Activated T-helper 2 cell treated with anti-CD3 and anti-CD28 coated beads, Interferon-gamma antibody, Interleukin-2, Interleukin-4, amounts not matched to agents 10 μg/mL and 5 μg/mL and 100 μg/mL, durations not matched to agents 14 hours and 24 hours and 36 hours (primary cell): Measurements from ENCODE around the gene SLC38A6. TPM values are rescaled to one million over a fixed set of nuclear protein-coding genes. Genes with fewer than 3 reads are reported as not detected.

ENCODE experiments used
- DNase-seq: peaks from one replicate; pipeline ENCODE4 v3.0.0; 2021; ENCODE audit warnings: low spot score
- H3K27ac Mint-ChIP-seq: one replicate; pipeline ENCODE4 v1.8.0; 2021; ENCODE audit warnings: mixed read lengths
- H3K27me3 Mint-ChIP-seq: one replicate; pipeline ENCODE4 v1.8.0; 2021; ENCODE audit warnings: low read depth, mixed read lengths
- H3K36me3 Mint-ChIP-seq: one replicate; pipeline ENCODE4 v1.8.0; 2021; ENCODE audit warnings: low read depth, mixed read lengths
- H3K4me1 Mint-ChIP-seq: one replicate; pipeline ENCODE4 v1.8.0; 2021; ENCODE audit warnings: low read depth, mixed read lengths
- H3K4me3 Mint-ChIP-seq: one replicate; pipeline ENCODE4 v1.8.0; 2021; ENCODE audit warnings: low read depth, mild to moderate bottlenecking, moderate library complexity, mixed read lengths
- H3K9me3 Mint-ChIP-seq: one replicate; pipeline ENCODE4 v1.8.0; 2021; ENCODE audit warnings: mixed read lengths
- intact Hi-C: fragments of 100-400 bp; cut with micrococcal nuclease; formaldehyde crosslinking; loops from one replicate; pipeline ENCODE4 v1.15.1; 2023
- total RNA-seq: library from RNA; stranded (reverse); gene quantifications from 2 replicates; pipeline ENCODE4 v1.2.3, GENCODE V29; 2022

SLC38A6 gene
- 4.6 and 5.2 TPM in 2 replicates for total RNA-seq

DNA sequence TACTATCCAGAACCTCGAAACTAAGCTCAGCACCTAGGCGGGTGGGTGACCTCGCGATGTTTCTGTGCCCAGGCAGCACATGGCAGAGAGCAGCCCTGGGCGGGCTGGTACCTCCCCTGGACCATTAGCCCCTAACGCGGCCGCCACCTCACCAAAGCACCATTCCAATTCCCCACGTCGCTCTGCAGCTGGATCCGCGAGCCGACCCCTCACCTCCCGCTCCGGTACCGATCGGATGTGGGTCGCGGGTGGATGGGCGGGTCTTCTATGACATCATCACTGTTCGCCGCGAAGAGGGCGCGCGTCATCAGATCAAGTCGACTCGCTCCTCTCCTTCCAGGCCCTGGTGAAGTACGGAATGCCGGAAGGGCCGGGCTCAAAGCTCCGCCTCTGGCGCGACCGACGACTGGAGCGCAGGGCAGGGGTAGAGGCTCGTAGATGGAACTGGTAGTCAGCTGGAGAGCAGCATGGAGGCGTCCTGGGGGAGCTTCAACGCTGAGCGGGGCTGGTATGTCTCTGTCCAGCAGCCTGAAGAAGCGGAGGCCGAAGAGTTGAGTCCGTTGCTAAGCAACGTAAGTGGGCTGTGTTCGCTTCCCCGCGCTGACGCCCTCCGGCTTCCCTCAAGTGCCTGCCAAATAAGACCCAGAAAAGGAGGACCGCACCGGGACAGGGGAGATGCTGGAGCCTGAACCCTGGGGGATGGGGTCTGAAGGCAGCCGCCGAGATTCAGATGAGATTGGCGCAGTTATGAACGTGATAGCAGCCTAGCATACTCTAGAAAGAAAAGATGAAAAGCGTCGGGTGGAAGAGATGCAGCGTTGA is at the start of gene SLC38A6, which contains the start of gene TRMT5:
TSS of gene SLC38A6 (plus strand) at position 435 of the 822 bp plus-strand sequence. CDS start at position 468, 33 bp downstream.
TSS of gene TRMT5 (minus strand) at position 269 of the 822 bp plus-strand sequence. CDS start at position 163, 106 bp downstream.
- Mint-ChIP-seq H3K4me3 (no peak within 1 kb of the TSS), H3K27ac (no peak within 1 kb of the TSS), H3K9me3 (no peaks in the 10 kb centered on the region), H3K36me3 (peaks cover 28% of the 10 kb centered on the region), H3K27me3 (no peaks in the 10 kb centered on the region), H3K4me1 (peaks cover 28% of the 10 kb centered on the region)
- intact Hi-C loops, result loop anchor here (1.0 to 5.0 kb wide), 3 partner anchors 196 to 258 kb away; no protein-coding TSS in a partner anchor
- peak; percentile 88 for DNase-seq

DNA sequence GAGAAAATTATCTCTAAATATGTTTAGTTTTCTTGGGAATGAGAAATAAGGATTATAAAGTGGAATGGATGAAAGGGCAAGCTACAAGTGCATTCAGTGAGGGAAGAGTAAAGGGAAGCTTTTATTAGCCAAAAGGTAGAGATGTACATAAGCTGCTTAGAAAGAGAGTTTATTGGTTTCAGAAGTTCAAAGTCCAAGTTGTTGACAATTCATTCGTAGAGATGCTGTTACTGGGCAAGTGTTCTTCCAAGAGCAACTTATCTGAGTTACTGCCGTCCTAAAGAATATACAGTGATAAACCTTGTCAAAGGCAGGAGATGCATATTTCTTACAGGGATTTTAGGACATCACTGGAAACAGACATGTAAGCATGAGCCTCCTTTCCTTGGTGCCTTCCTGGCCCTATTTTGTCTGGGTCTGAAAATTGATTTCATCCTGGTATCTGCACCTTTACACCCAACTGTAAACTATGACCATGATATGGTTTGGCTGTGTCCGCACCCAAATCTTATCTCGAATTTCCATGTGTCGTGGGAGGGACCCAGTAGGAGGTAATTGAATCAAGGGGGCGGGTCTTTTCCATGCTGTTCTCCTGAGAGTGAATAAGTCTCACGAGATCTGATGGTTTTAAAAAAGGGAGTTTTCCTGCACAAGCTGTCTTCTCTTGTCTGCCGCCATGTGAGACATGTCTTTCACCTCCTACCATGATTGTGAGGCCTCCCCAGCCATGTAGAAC is 47.0 kb upstream of the SLC38A6 start:
- no peaks in the 10 kb centered on the region for H3K9me3 Mint-ChIP-seq
- H3K4me1 Mint-ChIP-seq, result no peaks in the 10 kb centered on the region
- no peaks in the 10 kb centered on the region for H3K27me3 Mint-ChIP-seq
- no peak for DNase-seq
- no peak overlapping the region for H3K27ac Mint-ChIP-seq
- no peak overlapping the region for H3K4me3 Mint-ChIP-seq
- H3K36me3 Mint-ChIP-seq, result peaks cover 2% of the 10 kb centered on the region
- intact Hi-C loops, result no loop called here

DNA sequence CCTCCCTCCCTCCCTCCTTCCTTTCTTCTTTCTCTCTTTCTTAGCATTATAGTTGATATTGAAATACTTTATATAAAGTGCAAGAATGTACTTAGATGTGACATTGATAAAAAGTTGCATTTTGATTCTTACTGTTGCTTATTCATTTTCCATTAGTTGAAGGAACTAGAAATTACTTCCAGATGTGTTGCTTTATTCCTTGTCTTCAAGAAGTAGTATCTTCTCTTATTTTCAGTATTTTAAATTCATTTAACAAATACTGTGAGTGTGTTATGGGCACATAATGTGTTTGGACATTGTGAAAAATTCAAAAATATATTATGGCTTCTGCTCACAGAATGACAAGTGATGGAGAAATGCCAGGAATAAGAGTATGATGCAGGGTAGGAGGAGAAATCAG is 45.7 kb upstream of the SLC38A6 start:
- H3K4me3 Mint-ChIP-seq, result no peak overlapping the region

DNA sequence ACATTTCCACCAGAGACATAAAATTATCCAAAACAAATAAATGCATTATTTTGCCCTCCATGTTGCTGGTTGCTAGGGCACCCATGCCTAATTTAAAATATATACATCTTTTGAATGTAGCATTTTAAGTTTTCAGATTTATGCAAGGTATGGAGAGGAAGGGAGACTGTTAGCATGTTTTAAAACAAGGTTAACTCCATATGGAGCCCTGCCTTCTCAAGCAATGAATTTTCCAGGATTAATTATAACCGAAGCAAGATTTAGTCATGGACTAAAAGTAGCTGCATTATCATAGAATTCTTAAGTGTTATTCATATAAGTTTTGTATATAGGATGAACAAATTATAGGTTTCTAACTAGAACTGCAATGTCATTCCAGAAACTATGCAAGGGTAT is 37.4 kb upstream of the SLC38A6 start:
- H3K36me3 Mint-ChIP-seq, result peaks cover 20% of the 10 kb centered on the region
- intact Hi-C loops, result no loop called here

More for the DNA sequence above, 45.7 kb upstream of the SLC38A6 start:
- Mint-ChIP-seq H3K27ac (no peak overlapping the region), H3K27me3 (no peaks in the 10 kb centered on the region), H3K9me3 (no peaks in the 10 kb centered on the region), H3K4me1 (no peaks in the 10 kb centered on the region), H3K36me3 (peaks cover 6% of the 10 kb centered on the region)
- no peak for DNase-seq
- intact Hi-C loops, result no loop called here

DNA sequence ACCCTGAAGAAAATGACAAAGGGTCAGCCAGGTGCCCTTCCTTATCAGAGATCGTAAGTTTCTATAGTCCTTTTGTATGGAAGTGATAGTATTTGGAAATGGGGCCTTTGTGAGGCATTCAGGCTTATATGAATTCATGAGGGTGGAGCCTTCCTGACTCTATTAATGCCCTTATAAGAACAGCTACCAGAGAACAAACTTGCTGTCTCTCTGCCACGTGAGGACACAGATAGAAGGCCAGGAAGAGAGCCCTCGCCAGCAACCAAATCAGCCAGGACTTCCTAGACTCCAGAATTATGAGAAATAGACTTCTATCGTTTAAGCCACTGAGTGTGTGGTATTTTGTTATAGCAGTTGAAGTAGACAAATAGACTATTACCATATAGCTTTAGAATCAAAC is 36.8 kb upstream of the SLC38A6 start:
- Mint-ChIP-seq H3K27ac (no peak overlapping the region), H3K27me3 (no peaks in the 10 kb centered on the region), H3K4me3 (no peak overlapping the region), H3K9me3 (no peaks in the 10 kb centered on the region), H3K4me1 (peaks cover 13% of the 10 kb centered on the region), H3K36me3 (peaks cover 18% of the 10 kb centered on the region)
- intact Hi-C loops, result no loop called here
- DNase-seq, result no peak

More for the DNA sequence above, 37.4 kb upstream of the SLC38A6 start:
- no peaks in the 10 kb centered on the region for H3K27me3 Mint-ChIP-seq
- H3K27ac Mint-ChIP-seq, result no peak overlapping the region
- no peak overlapping the region for H3K4me3 Mint-ChIP-seq
- DNase-seq, result no peak
- no peaks in the 10 kb centered on the region for H3K9me3 Mint-ChIP-seq
- H3K4me1 Mint-ChIP-seq, result peaks cover 13% of the 10 kb centered on the region

DNA sequence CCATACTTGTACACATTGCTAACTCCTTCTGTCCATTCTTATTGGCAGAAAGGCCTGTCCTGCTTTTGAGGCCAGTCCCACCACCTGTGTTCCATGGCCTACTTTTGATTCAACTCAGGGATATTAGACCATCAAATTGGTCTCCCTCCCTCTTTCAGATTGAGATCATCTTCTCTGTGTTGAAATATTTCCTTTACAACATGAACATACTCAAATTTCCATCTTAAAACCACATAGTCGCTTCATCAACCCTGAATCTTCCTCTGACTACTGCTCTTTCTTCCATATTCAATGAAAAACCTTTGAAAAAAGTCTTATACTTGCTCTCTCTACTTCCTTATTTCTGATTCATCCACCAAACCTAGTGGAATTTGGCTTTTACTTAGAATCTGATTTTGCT is 35.1 kb upstream of the SLC38A6 start:
- H3K4me3 Mint-ChIP-seq, result no peak overlapping the region
- H3K27me3 Mint-ChIP-seq, result no peaks in the 10 kb centered on the region
- no peak for DNase-seq
- peaks cover 13% of the 10 kb centered on the region for H3K4me1 Mint-ChIP-seq
- H3K9me3 Mint-ChIP-seq, result no peaks in the 10 kb centered on the region
- peak overlapping the region; percentile 67 for H3K27ac Mint-ChIP-seq
- intact Hi-C loops, result loop anchor here (1.0 to 5.0 kb wide), 5 partner anchors 10 to 194 kb away; no protein-coding TSS in a partner anchor
- peaks cover 16% of the 10 kb centered on the region for H3K36me3 Mint-ChIP-seq

DNA sequence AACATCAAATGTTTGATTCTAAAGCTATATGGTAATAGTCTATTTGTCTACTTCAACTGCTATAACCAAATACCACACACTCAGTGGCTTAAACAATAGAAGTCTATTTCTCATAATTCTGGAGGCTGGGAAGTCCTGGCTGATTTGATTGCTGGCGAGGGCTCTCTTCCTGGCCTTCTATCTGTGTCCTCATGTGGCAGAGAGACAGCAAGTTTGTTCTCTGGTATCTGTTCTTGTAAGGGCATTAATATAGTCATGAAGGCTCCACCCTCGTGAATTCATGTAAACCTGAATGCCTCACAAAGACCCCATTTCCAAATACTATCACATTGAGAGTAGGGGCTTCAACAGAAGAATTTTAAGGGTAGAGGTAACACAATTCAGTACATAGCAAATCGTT is 34.3 kb upstream of the SLC38A6 start:
- intact Hi-C loops, result loop anchor here (1.0 to 5.0 kb wide), 5 partner anchors 10 to 194 kb away; no protein-coding TSS in a partner anchor
- Mint-ChIP-seq H3K36me3 (peaks cover 16% of the 10 kb centered on the region), H3K4me1 (peaks cover 13% of the 10 kb centered on the region), H3K27me3 (no peaks in the 10 kb centered on the region), H3K9me3 (no peaks in the 10 kb centered on the region), H3K4me3 (no peak overlapping the region), H3K27ac (no peak overlapping the region)
- DNase-seq, result no peak

DNA sequence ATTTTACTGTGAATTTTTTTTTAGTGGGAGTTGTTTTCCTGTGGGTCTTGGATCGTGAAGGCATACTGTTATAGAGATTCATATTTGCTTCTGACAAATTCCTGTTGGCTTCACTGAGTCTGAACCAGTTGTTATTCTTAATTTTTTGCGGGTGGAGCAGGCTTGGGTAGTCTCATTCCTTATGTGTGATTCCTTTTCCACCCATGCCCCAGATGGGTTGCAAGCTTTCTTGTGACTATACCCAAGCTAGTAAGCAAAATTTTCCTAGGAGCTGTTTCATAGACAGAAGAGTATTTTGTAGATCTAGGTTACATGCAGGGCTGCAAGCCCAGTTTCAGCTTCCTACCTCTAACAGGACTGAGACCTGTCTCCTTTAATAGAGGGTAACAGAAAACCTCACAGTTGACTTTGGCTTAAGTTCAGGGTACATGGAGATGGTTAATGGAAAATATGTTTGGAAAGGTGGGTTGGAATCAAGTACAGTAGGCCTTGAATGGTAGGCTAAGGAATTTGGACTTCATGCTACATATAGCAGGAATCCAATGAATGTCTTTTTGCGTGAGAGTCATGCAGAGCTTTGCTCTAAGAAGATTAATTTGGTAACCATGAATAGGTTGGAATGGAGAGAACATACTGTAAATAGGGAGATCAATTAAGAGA is 29.1 kb upstream of the SLC38A6 start:
- no peak overlapping the region for H3K4me3 Mint-ChIP-seq
- no peak overlapping the region for H3K27ac Mint-ChIP-seq
- H3K9me3 Mint-ChIP-seq, result peaks cover 14% of the 10 kb centered on the region
- intact Hi-C loops, result no loop called here
- peaks cover 5% of the 10 kb centered on the region for H3K4me1 Mint-ChIP-seq
- no peak for DNase-seq
- peaks cover 30% of the 10 kb centered on the region for H3K36me3 Mint-ChIP-seq
- no peaks in the 10 kb centered on the region for H3K27me3 Mint-ChIP-seq

DNA sequence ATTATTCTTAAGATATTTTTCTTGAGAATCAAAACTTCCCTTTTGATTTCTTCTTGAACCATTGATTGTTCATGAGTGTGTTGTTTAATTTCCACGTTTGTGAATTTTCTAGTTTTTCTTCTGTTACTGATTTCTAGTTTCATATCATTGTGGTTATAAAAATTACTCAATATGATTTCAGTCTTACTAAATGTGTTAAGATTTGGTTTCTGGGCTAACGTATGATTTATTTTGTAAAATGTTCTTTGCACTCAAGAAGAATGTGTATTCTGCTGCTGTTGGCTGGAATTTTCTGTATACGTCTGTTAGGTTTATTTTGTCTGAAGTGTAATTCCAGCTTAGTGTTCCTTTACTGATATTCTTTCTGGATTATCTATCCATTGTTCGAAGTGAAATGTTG is 24.8 kb upstream of the SLC38A6 start:
- no peaks in the 10 kb centered on the region for H3K27me3 Mint-ChIP-seq
- no peak overlapping the region for H3K4me3 Mint-ChIP-seq
- DNase-seq, result no peak
- H3K4me1 Mint-ChIP-seq, result peaks cover 6% of the 10 kb centered on the region
- H3K9me3 Mint-ChIP-seq, result peaks cover 51% of the 10 kb centered on the region
- H3K27ac Mint-ChIP-seq, result no peak overlapping the region
- peaks cover 56% of the 10 kb centered on the region for H3K36me3 Mint-ChIP-seq
- intact Hi-C loops, result loop anchor here (1.0 kb wide), 1 partner anchor 10 kb away; no protein-coding TSS in a partner anchor

DNA sequence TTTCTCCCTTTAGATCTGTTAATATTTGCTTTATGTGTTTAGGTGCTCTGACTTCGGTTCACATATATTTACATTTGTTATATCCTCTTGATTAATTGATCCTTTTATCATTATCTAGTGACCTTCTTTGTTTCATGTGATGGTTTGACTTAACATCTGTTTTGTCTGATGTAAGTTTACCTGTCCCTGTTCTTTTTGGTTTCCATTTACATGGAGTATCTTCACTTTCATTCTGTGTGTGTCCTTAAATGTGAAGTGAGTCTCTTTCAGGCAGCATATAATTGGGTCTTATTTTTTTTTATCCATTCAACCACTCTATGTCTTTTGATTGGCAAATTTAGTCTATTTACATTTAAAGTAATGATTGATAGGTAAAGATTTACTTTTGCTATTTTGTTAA is 24.4 kb upstream of the SLC38A6 start:
- no peak overlapping the region for H3K4me3 Mint-ChIP-seq
- H3K4me1 Mint-ChIP-seq, result peaks cover 6% of the 10 kb centered on the region
- no peak overlapping the region for H3K27ac Mint-ChIP-seq
- H3K36me3 Mint-ChIP-seq, result peaks cover 60% of the 10 kb centered on the region
- DNase-seq, result no peak
- H3K27me3 Mint-ChIP-seq, result no peaks in the 10 kb centered on the region
- peaks cover 55% of the 10 kb centered on the region for H3K9me3 Mint-ChIP-seq
- intact Hi-C loops, result loop anchor here (1.0 kb wide), 1 partner anchor 10 kb away; no protein-coding TSS in a partner anchor

DNA sequence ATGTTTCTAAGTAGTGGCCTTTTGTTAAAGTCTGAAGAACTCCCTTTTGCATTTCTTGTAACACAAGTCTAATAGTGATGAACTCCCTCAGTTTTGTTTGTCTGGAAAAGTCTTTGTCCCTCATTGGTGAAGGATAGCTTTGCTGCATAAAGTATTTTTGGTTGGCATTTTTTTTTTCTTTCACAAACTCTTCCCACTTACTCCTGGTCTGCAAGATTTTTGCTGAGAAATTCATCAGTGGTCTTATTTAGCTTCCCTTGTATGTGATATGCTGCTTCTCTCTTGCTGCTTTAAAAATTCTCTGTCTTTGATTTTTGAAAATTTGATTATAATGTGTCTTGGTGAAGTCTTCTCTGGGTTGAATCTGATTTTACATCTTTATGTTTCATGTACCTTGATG is 22.9 kb upstream of the SLC38A6 start:
- intact Hi-C loops, result no loop called here
- H3K4me3 Mint-ChIP-seq, result no peak overlapping the region
- H3K9me3 Mint-ChIP-seq, result peaks cover 59% of the 10 kb centered on the region
- DNase-seq, result no peak
- H3K36me3 Mint-ChIP-seq, result peaks cover 61% of the 10 kb centered on the region
- H3K4me1 Mint-ChIP-seq, result peaks cover 6% of the 10 kb centered on the region
- H3K27me3 Mint-ChIP-seq, result no peaks in the 10 kb centered on the region
- H3K27ac Mint-ChIP-seq, result no peak overlapping the region

DNA sequence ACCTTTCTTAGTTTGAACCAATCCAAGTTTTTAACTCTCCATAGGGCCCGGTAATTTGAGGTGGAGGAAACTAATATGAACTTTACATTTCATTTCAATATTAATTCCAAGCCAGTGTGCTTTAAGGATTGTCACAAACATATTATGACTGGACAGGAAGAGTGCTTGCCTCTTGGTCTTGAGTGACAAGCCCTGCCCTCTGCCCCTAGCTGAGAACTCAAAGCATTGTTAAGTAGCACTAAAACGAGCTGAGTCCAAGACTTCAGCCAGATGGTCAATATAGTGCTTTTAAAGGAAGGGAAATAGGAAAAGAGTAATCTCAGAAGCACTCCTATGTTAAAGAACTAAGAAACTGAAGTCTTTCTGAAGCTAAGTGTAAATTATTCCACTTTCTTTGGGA is 17.3 kb upstream of the SLC38A6 start:
- Mint-ChIP-seq H3K27ac (no peak overlapping the region), H3K9me3 (peaks cover 33% of the 10 kb centered on the region), H3K27me3 (no peaks in the 10 kb centered on the region), H3K36me3 (peaks cover 45% of the 10 kb centered on the region), H3K4me3 (no peak overlapping the region), H3K4me1 (peaks cover 11% of the 10 kb centered on the region)
- no peak for DNase-seq
- intact Hi-C loops, result loop anchor here (2.0 kb wide), 1 partner anchor 17 kb away; no protein-coding TSS in a partner anchor
